HCT116 (cell line): ENCODE measurements around the gene OR8A1. TPM values are rescaled to one million over a fixed set of nuclear protein-coding genes. Genes with fewer than 3 reads are reported as not detected.

Experiments
- ATAC-seq: fragments of 200-7000 bp; cut with Tn5 transposase; 2 replicates; pipeline ENCODE4 v1.9.1; 2020; ENCODE audit warnings: mild to moderate bottlenecking, moderate library complexity
- BruUV-seq: library from RNA; stranded (reverse); fragments of 400-500 nt; replicated peaks from 2 replicates; lab custom pipeline; 2021; lab: Mats Ljungman, UMichigan
- CTCF ChIA-PET: fragments of 300-600 bp; sonication (Branson Sonifier 250); formaldehyde crosslinking; loops from one replicate; lab custom pipeline; 2021; ENCODE audit warnings: antibody characterized with exemption; lab: Charles Lee
- POLR2A ChIA-PET: fragments of 300-600, 350-600 bp; sonication (Branson Sonifier 250); formaldehyde crosslinking; loops from one replicate; lab custom pipeline; 2021; ENCODE audit warnings: antibody characterized with exemption; lab: Charles Lee
- RAD21 ChIA-PET, 2 experiments: fragments of 300-600 bp; sonication (Branson Sonifier 250); formaldehyde crosslinking; loops; one replicate each; lab custom pipeline; 2023; ENCODE audit warnings: low total read pairs in 2 of 2; ENCODE audit not compliant: uncharacterized antibody in 2 of 2, unreplicated experiment in 2 of 2, low non-redundant PET in 1 of 2; lab: Charles Lee
- DNase-seq: peaks from one replicate; pipeline ENCODE4 v3.0.0-alpha.2; 2010; ENCODE audit warnings: low read depth, low spot score
- H2AFZ ChIP-seq: fragments of 200-600 bp; shearing (Covaris generic), sonication (generic); 2 replicates; pipeline ENCODE4 v1.6.1; 2017; ENCODE audit warnings: low read depth, mixed run types, mixed read lengths, antibody characterized with exemption, low read length; ENCODE audit not compliant: poor library complexity, severe bottlenecking
- H3K27ac ChIP-seq: 2 replicates; pipeline ENCODE4 v1.5.1; 2012; ENCODE audit warnings: low read depth, low read length
- H3K27me3 ChIP-seq: fragments of 200-600 bp; sonication (generic); 2 replicates; pipeline ENCODE4 v1.6.1; 2016; ENCODE audit warnings: mixed run types, low read length, mixed read lengths; ENCODE audit not compliant: insufficient read depth
- H3K36me3 ChIP-seq, 2 experiments: fragments of 200-500 bp in 1 of 2; fragments of 200-600 bp in 1 of 2; sonication (Bioruptor generic) in 1 of 2; sonication (generic) in 1 of 2; 2 replicates each; pipeline versions ENCODE4 v1.5.1 to v1.6.1; 2014 to 2016; ENCODE audit warnings: low read length in 2 of 2, inconsistent platforms in 1 of 2, mixed read lengths in 1 of 2, mixed run types in 1 of 2; ENCODE audit not compliant: insufficient read depth in 2 of 2, control insufficient read depth in 1 of 2
- H3K4me1 ChIP-seq, 2 experiments: fragments of 200-600 bp in 1 of 2; sonication (generic) in 1 of 2; 2 replicates each; pipeline versions ENCODE4 v1.5.1 to v1.6.1; 2012 to 2017; ENCODE audit warnings: low read length in 2 of 2, inconsistent platforms in 1 of 2, mild to moderate bottlenecking in 1 of 2, mixed read lengths in 1 of 2, mixed run types in 1 of 2, moderate library complexity in 1 of 2; ENCODE audit not compliant: insufficient read depth in 2 of 2, control insufficient read depth in 1 of 2
- H3K4me2 ChIP-seq: fragments of 200-600 bp; sonication (generic); 2 replicates; pipeline ENCODE4 v1.6.1; 2017; ENCODE audit warnings: mixed run types, low read length, mixed read lengths
- H3K4me3 ChIP-seq, 2 experiments: fragments of 200-600 bp in 1 of 2; sonication (generic) in 1 of 2; replicated peaks in 1 of 2; 2 replicates each; pipeline ENCODE4 v1.5.1; 2011 to 2016; ENCODE audit warnings: low read length in 2 of 2, control low read depth in 1 of 2, low read depth in 1 of 2, mild to moderate bottlenecking in 1 of 2, mixed read lengths in 1 of 2, mixed run types in 1 of 2
- H3K79me2 ChIP-seq: fragments of 200-600 bp; sonication (generic); 2 replicates; pipeline ENCODE4 v1.6.1; 2017; ENCODE audit warnings: mild to moderate bottlenecking, mixed run types, low read length, moderate library complexity, mixed read lengths; ENCODE audit not compliant: insufficient read depth
- H3K9ac ChIP-seq: fragments of 200-600 bp; sonication (generic); 2 replicates; pipeline ENCODE4 v1.6.1; 2016; ENCODE audit warnings: low read length, mixed read lengths
- H3K9me2 ChIP-seq: fragments of 200-600 bp; sonication (generic), shearing (Covaris generic); 2 replicates; pipeline ENCODE4 v1.6.1; 2017; ENCODE audit warnings: mixed run types, mild to moderate bottlenecking, moderate library complexity; ENCODE audit not compliant: insufficient read depth
- H3K9me3 ChIP-seq, 2 experiments: fragments of 200-500 bp in 1 of 2; fragments of 200-600 bp in 1 of 2; sonication (Bioruptor generic) in 1 of 2; sonication (generic) in 1 of 2; 2 replicates each; pipeline ENCODE4 v1.6.1; 2014 to 2017; ENCODE audit warnings: low read length in 2 of 2, mixed read lengths in 2 of 2, inconsistent platforms in 1 of 2, low read depth in 1 of 2, mild to moderate bottlenecking in 1 of 2, mixed run types in 1 of 2, moderate library complexity in 1 of 2; ENCODE audit not compliant: control insufficient read depth in 1 of 2, insufficient read depth in 1 of 2
- H4K20me1 ChIP-seq: fragments of 200-600 bp; sonication (generic), shearing (Covaris generic); 2 replicates; pipeline ENCODE4 v1.6.1; 2017; ENCODE audit warnings: mixed run types, mild to moderate bottlenecking, moderate library complexity; ENCODE audit not compliant: insufficient read depth
- ELF1 ChIP-seq: IDR thresholded peaks from 2 replicates; pipeline ENCODE4 v1.6.1; 2012; ENCODE audit warnings: low read depth, borderline replicate concordance
- EZH2 ChIP-seq: fragments of 200-600 bp; sonication (generic); IDR thresholded peaks from 2 replicates; pipeline ENCODE4 v1.6.1; 2017; ENCODE audit warnings: antibody characterized with exemption, mixed run types
- EZH2phosphoT487 ChIP-seq: fragments of 200-600 bp; IDR thresholded peaks from 2 replicates; pipeline ENCODE4 v1.6.1; 2018; ENCODE audit warnings: antibody characterized with exemption, borderline replicate concordance
- JUND ChIP-seq: IDR thresholded peaks from 2 replicates; pipeline ENCODE4 v1.6.1; 2012
- RAD21 ChIP-seq: IDR thresholded peaks from 2 replicates; pipeline ENCODE4 v1.6.1; 2012; ENCODE audit warnings: low read depth, mild to moderate bottlenecking
- TCF7L2 ChIP-seq: IDR thresholded peaks from 2 replicates; pipeline ENCODE4 v1.7.0; 2011; ENCODE audit warnings: borderline replicate concordance, inconsistent platforms; ENCODE audit not compliant: insufficient read depth, insufficient read length; ENCODE audit errors: extremely low read depth
- ZNF274 ChIP-seq: fragments of 200-500 bp; sonication (Bioruptor generic); IDR thresholded peaks from 2 replicates; pipeline ENCODE4 v1.6.1; 2014; ENCODE audit warnings: mild to moderate bottlenecking, low read depth, low read length, inconsistent platforms
- intact Hi-C: fragments of 100-400 bp; cut with micrococcal nuclease; formaldehyde crosslinking; loops from 2 replicates; pipeline ENCODE4 v1.10.0; 2022
- total RNA-seq: library from RNA; stranded (reverse); gene quantifications from one replicate; pipeline ENCODE4 v1.2.1, GENCODE V29; 2021; ENCODE audit not compliant: unreplicated experiment
- TF ChIP-seq, protein P1 (sequence below), 3 experiments: fragments of 200-600 bp in 1 of 3; sonication (generic) in 1 of 3; IDR thresholded peaks in 2 of 3; conservative IDR thresholded peaks in 1 of 3; 2 replicates each; pipeline ENCODE4 v1.5.1; 2012 to 2017; ENCODE audit warnings: low read depth in 2 of 3, low read length in 2 of 3, antibody characterized with exemption in 1 of 3, borderline replicate concordance in 1 of 3, control low read depth in 1 of 3, mild to moderate bottlenecking in 1 of 3, mixed read lengths in 1 of 3, mixed run types in 1 of 3, moderate library complexity in 1 of 3; ENCODE audit not compliant: insufficient read depth in 1 of 3
- TF ChIP-seq, protein P2 (sequence below): IDR thresholded peaks from 2 replicates; pipeline ENCODE4 v1.6.1; 2011; ENCODE audit warnings: mild to moderate bottlenecking, low read length, moderate library complexity; ENCODE audit not compliant: insufficient replicate concordance; ENCODE audit errors: extremely low read depth

Gene OR8A1
- total RNA-seq, 1 experiment from 2014 or later: not detected

DNA sequence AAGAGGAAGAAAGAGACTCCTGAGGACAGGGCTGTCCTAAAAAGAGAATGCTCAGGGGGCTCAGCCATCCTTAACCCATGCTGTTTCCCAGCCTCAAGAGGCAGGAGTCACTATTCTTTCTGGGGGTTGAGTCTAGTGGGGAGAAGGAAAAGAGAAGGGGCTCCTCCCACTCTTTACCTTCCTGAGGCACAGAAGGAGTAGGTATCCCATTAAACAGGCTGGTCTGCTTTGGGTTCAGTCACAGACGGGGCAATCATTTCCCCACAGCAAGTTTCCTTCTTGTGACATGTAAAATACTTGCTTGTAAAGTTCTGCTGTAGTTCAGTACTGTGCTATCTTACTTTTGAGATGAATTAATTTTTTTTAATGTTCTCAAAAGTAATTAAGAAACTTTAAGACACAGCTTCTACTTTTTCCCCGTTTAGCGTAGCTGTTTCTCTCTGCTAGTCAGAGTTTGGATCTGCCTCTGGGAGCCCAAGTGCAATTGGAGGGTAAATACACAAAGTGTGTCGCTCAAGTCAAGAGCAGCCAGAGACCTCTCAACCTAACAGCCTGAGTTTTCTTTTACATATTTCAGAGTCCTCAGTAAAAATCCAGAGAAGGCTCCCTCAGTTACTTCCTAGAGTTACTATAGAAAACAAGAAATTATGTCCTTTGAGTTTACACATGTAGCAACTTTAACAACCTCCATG is 15.0 kb downstream of the OR8A1 start:
- H3K36me3 ChIP-seq: no peaks in the 10 kb centered on the region
- H3K9ac ChIP-seq: no peak overlapping the region
- H4K20me1 ChIP-seq: no peaks in the 10 kb centered on the region
- ChIA-PET POLR2A (no interaction called here), RAD21 (no interaction called here)
- BruUV-seq: no TSS peak
- intact Hi-C loops: loop anchor here (5.0 kb wide), 1 partner anchor 513 kb away; no protein-coding TSS in a partner anchor
- no peaks in the 10 kb centered on the region for H3K9me3 ChIP-seq
- no peak overlapping the region for H3K27ac ChIP-seq
- peaks cover 66% of the 10 kb centered on the region for H3K27me3 ChIP-seq
- H3K4me3 ChIP-seq: no peak overlapping the region
- no peak overlapping the region for H2AFZ ChIP-seq
- ATAC-seq: no peak
- no peaks in the 10 kb centered on the region for H3K79me2 ChIP-seq
- H3K4me2 ChIP-seq: no peak overlapping the region
- H3K4me1 ChIP-seq: no peaks in the 10 kb centered on the region
- no peaks in the 10 kb centered on the region for H3K9me2 ChIP-seq
- TF ChIP-seq, protein P1, sequence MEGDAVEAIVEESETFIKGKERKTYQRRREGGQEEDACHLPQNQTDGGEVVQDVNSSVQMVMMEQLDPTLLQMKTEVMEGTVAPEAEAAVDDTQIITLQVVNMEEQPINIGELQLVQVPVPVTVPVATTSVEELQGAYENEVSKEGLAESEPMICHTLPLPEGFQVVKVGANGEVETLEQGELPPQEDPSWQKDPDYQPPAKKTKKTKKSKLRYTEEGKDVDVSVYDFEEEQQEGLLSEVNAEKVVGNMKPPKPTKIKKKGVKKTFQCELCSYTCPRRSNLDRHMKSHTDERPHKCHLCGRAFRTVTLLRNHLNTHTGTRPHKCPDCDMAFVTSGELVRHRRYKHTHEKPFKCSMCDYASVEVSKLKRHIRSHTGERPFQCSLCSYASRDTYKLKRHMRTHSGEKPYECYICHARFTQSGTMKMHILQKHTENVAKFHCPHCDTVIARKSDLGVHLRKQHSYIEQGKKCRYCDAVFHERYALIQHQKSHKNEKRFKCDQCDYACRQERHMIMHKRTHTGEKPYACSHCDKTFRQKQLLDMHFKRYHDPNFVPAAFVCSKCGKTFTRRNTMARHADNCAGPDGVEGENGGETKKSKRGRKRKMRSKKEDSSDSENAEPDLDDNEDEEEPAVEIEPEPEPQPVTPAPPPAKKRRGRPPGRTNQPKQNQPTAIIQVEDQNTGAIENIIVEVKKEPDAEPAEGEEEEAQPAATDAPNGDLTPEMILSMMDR (IDR thresholded peaks at IDR 0.05 in 2 of 3, conservative IDR thresholded peaks at IDR 0.05 in 1 of 3; ENCODE audit: borderline replicate concordance in 1 of 3, insufficient read depth in 1 of 3, low read depth in 2 of 3, low read length in 2 of 3): no peak
- TF ChIP-seq TCF7L2: no peak
- no peak for TF ChIP-seq RAD21
- TF ChIP-seq ZNF274: no peak
- no peak for TF ChIP-seq EZH2
- TF ChIP-seq JUND: no peak
- no peak for TF ChIP-seq EZH2phosphoT487
- TF ChIP-seq, protein P2, sequence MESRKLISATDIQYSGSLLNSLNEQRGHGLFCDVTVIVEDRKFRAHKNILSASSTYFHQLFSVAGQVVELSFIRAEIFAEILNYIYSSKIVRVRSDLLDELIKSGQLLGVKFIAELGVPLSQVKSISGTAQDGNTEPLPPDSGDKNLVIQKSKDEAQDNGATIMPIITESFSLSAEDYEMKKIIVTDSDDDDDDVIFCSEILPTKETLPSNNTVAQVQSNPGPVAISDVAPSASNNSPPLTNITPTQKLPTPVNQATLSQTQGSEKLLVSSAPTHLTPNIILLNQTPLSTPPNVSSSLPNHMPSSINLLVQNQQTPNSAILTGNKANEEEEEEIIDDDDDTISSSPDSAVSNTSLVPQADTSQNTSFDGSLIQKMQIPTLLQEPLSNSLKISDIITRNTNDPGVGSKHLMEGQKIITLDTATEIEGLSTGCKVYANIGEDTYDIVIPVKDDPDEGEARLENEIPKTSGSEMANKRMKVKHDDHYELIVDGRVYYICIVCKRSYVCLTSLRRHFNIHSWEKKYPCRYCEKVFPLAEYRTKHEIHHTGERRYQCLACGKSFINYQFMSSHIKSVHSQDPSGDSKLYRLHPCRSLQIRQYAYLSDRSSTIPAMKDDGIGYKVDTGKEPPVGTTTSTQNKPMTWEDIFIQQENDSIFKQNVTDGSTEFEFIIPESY: no peak
- no peak for TF ChIP-seq ELF1
- TF ChIP-seq, all 23 proteins: peak for 0
- no peak for DNase-seq
- CTCF ChIA-PET: interaction anchor here (0.7 to 2.9 kb wide), 2 partner anchors 8 to 168 kb away, joined by 4 to 14 read pairs; no protein-coding TSS in a partner anchor
